GM10266 (cell line): Measurements from ENCODE around the gene SPTBN1.

Source experiments
- DNase-seq: peaks from one replicate; pipeline ENCODE4 v3.0.0; 2012; ENCODE audit errors: extremely low spot score
- TF ChIP-seq, protein P1 (sequence below): IDR thresholded peaks from 2 replicates; pipeline ENCODE4 v1.5.1; 2012; ENCODE audit warnings: mild to moderate bottlenecking, low read depth; ENCODE audit not compliant: control insufficient read depth, insufficient read depth; ENCODE audit errors: missing control alignments

Gene SPTBN1

DNA sequence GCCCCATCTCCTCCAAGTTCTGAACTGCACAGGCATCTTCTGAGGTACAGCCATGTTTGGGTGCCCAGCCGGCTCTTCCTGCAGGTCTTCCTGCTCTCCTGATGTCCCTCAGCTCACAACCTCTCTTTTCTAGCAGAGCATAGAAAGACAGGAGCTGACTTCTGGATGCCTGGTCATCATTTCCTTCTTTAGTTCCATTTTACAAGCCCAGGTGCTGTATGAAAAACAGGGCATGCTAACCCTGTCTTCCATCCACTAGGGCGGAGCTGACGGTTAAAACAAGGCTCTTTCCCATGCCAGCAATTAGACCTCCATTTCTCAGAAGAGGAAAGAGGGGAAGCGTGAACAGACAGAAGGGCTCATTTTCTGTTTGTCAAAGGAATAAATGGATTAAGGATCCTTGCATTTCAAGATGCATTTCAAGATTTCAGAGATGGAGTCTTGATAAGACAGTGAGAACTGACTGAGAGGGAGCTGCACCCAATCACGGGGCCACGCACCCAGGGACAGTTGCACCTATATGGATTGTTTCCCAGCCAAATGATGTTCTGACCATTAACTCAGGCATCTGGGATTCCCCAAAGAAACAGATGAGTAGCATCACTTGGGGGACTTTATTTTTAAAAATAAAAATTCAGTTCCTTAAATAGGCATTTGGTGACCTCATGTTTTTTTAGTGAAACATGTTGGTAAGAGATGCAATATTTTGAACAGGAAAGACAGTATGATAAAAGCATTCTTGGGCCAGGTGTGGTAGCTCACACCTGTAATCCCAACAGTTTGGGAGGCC, 221.5 kb downstream of the SPTBN1 start:
- TF ChIP-seq, protein P1, sequence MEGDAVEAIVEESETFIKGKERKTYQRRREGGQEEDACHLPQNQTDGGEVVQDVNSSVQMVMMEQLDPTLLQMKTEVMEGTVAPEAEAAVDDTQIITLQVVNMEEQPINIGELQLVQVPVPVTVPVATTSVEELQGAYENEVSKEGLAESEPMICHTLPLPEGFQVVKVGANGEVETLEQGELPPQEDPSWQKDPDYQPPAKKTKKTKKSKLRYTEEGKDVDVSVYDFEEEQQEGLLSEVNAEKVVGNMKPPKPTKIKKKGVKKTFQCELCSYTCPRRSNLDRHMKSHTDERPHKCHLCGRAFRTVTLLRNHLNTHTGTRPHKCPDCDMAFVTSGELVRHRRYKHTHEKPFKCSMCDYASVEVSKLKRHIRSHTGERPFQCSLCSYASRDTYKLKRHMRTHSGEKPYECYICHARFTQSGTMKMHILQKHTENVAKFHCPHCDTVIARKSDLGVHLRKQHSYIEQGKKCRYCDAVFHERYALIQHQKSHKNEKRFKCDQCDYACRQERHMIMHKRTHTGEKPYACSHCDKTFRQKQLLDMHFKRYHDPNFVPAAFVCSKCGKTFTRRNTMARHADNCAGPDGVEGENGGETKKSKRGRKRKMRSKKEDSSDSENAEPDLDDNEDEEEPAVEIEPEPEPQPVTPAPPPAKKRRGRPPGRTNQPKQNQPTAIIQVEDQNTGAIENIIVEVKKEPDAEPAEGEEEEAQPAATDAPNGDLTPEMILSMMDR: no peak
- DNase-seq: no peak

DNA sequence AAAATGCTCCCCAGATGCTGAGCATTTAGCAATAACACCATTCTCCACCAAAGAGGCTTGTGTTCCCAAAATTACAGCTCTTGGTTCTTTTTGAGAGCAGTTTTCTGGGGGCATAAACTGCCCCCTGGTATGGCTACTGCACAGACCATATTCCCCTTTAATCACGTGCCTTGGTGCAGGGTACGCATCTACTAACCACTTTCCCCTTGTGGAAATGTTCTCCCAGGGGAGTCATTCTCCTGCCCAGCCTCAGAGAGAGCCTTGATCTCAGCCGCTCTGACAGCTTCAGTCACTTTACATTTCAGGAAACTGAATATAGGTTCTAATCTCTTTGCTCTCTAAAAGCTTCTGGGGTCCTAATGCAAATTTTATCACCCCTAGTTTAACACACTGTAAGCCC, 222.6 kb downstream of the SPTBN1 start:
- no peak for DNase-seq
- TF ChIP-seq, protein P1: no peak

DNA sequence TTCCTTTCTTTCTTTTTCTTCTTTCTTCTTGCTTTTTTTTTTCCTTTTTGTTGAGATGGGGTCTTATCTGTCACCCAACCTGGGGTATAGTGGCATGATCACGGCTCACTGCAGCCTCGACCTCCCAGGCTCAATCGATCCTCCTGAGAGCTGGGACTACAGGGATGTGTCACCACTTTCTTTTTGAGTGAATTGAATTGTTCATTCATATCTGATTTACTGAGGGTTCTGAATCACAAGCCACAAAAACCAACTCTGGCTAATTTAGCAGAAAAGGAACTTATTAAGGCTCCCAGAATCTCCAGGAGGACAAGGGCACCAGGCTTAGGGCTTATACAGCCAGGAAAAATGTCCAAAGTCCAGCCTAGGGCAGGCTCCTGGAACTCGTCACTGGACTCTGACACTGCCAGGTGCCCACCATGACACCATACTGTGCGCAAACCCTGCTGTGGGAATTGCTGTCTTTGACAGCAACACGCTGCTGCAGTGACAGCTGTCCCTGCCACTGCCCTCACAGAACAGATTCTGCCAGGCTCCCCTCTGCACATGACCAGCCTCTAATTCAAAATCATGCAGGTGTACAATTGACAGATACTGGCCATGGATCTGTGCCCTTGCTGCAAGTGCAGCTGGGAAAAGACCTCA, 224.4 kb downstream of the SPTBN1 start:
- TF ChIP-seq, protein P1: no peak
- DNase-seq: no peak

GRCh38 chr2:54681416-54681815, 225.3 kb downstream of the SPTBN1 start:
- no peak for DNase-seq
- TF ChIP-seq, protein P1: no peak

DNA sequence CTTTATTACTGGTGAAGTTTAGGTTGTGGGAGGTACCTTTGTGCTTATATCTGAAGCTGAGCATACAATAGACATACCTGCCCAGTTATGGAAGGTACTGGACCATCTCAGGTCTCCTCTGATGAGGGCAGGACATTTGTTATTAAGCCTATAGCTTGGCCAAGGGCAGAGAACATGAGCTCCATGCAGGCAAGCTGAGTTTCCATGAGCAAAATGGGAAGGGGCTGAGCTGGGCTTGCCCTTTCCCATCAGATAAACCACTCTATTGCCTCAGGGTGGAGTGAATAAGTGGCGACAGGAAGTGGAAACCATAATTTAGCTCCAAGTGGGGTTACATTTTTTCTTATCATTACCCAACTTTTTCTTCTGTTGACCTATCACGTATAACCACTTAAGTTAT, 227.5 kb downstream of the SPTBN1 start:
- no peak for DNase-seq
- TF ChIP-seq, protein P1: no peak

- TF ChIP-seq, protein P1: no peak
- DNase-seq: no peak
These were observed 229.2 kb downstream of the SPTBN1 start for GRCh38 chr2:54685263-54685775.
